Spleen (tissue), 7 donors: Measurements from ENCODE around the gene LENEP.

ENCODE experiments used
- POLR2A ChIP-seq, 3 donors: fragments of 450-650 bp; IDR thresholded peaks; one replicate each; pipeline ENCODE4 v1.5.1; 2017; ENCODE audit warnings: antibody characterized with exemption in 3 of 3, mild to moderate bottlenecking in 1 of 3
- POLR2AphosphoS5 ChIP-seq, 3 donors: sonication (generic); formaldehyde crosslinking; IDR thresholded peaks; one replicate each; pipeline ENCODE4 v1.5.1; 2017; ENCODE audit warnings: antibody characterized with exemption in 3 of 3
- TF ChIP-seq, protein P1 (sequence below), 11 experiments: fragments of 200-600 bp in 7 of 11; fragments of 450-650 bp in 4 of 11; sonication (generic) in 4 of 11; IDR thresholded peaks in 8 of 11; conservative IDR thresholded peaks in 3 of 11; 1 replicate in 7 of 11; 2 replicates in 4 of 11; pipeline versions ENCODE4 v1.4.0 to v1.8.0; 2016 to 2021; ENCODE audit warnings: antibody characterized with exemption in 11 of 11, inconsistent platforms in 4 of 11, mild to moderate bottlenecking in 1 of 11
- donor health status: DM: no; HTN: no; CAD: no; lungs with moderate emphysema.
- donor health status: DM: no; HTN: no; CAD: no.
- donor health status: DM: no; HTN: no; CAD: no.

DNA sequence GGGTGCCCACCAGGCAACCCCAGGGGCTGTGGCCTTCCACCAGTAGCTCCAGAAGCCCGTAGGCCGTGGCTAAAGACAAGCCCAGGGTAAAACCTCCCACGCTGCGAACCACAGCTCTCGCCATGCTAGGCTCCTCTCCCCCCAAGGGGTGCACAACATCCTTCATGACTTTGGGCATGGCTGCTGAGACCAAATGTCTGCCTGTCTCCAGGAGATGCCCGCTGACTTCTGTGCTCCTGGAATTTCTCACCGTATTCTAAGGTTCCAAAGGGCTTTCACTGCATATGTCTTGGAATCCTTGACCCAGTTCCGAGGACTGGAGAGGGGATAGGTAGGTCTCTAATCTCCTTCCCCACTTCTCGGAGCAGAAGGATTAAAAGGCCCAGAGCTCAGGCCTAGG lies 40.1 kb downstream of the LENEP start, which contains the start of the genes DCST1 and DCST2:
- TF ChIP-seq, protein P1, sequence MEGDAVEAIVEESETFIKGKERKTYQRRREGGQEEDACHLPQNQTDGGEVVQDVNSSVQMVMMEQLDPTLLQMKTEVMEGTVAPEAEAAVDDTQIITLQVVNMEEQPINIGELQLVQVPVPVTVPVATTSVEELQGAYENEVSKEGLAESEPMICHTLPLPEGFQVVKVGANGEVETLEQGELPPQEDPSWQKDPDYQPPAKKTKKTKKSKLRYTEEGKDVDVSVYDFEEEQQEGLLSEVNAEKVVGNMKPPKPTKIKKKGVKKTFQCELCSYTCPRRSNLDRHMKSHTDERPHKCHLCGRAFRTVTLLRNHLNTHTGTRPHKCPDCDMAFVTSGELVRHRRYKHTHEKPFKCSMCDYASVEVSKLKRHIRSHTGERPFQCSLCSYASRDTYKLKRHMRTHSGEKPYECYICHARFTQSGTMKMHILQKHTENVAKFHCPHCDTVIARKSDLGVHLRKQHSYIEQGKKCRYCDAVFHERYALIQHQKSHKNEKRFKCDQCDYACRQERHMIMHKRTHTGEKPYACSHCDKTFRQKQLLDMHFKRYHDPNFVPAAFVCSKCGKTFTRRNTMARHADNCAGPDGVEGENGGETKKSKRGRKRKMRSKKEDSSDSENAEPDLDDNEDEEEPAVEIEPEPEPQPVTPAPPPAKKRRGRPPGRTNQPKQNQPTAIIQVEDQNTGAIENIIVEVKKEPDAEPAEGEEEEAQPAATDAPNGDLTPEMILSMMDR (IDR thresholded peaks at IDR 0.05 in 8 of 11, conservative IDR thresholded peaks at IDR 0.05 in 3 of 11) = no peak
- TF ChIP-seq POLR2A (IDR thresholded peaks at IDR 0.05) = no peak
- no peak for TF ChIP-seq POLR2AphosphoS5 (IDR thresholded peaks at IDR 0.05)
